ENCODE results near the gene CRYGS.

DNA sequence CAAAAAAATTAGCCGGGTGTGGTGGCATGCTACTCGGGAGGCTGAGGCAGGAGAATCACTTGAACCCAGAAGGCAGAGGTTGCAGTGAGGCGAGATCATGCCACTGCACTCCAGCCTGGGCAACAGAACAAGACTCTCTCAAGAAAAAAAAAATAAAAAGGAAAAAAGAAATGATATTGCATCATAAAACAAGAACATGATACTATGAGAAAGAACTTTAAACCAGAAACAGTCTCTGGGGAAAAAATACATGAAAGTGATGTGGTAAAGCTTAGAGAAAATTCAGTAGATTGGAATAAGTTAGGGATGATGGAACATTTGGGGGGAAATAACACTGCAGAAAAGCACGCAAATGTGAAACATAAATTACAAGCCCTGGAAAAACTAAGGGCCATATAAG, 54.7 kb downstream of the CRYGS start:
- TF ChIP-seq POLR2A (IDR thresholded peaks at IDR 0.05; ENCODE audit: low read depth, low read length) (no peak), SPI1 (IDR thresholded peaks at IDR 0.05; ENCODE audit: low read depth, low read length) (no peak)

Data from GM12891 (cell line).